GM18505 (cell line): Measurements from ENCODE around the gene NDUFV1.
"Not testable (repeated sequence)": the region's sequence is repeated elsewhere in the genome, so short reads cannot be mapped to it uniquely, and the experiment has no call there.

Experiments used
- ATAC-seq: cut with Tn5 transposase; IDR thresholded peaks from one replicate; pipeline ENCODE4 v1.9.1; 2021; ENCODE audit not compliant: unreplicated experiment
- POLR2A ChIP-seq: IDR thresholded peaks from 4 replicates; pipeline ENCODE4 v1.6.1; 2011; ENCODE audit warnings: borderline replicate concordance; ENCODE audit not compliant: insufficient read depth, insufficient read length; ENCODE audit errors: extremely low read depth

The NDUFV1 gene

GRCh38 chr11:67611704-67612587 is 5.2 kb downstream of the NDUFV1 start:
- TF ChIP-seq POLR2A = no peak
- no peak for ATAC-seq

DNA sequence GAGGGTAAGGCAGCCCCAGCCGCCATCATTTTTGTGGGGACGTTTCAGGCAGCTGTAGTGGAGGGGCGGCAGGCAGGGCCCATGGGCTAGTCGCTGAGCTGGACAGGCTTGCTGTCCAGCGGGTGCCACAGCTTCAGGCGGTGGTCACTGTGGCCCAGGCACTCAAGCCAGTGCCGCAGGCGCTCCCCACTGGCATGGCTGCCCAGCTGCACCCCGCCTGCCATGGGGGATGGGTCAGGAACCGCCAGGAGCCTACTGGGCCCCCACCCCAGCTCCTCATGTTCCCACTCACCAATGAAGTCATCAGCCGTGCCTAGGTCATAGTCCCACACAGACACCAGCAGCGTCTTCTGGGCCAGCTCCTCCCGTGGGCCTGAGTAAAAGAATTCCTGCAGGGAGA is 6.0 kb downstream of the NDUFV1 start:
- ATAC-seq = no peak
- no peak for TF ChIP-seq POLR2A

DNA sequence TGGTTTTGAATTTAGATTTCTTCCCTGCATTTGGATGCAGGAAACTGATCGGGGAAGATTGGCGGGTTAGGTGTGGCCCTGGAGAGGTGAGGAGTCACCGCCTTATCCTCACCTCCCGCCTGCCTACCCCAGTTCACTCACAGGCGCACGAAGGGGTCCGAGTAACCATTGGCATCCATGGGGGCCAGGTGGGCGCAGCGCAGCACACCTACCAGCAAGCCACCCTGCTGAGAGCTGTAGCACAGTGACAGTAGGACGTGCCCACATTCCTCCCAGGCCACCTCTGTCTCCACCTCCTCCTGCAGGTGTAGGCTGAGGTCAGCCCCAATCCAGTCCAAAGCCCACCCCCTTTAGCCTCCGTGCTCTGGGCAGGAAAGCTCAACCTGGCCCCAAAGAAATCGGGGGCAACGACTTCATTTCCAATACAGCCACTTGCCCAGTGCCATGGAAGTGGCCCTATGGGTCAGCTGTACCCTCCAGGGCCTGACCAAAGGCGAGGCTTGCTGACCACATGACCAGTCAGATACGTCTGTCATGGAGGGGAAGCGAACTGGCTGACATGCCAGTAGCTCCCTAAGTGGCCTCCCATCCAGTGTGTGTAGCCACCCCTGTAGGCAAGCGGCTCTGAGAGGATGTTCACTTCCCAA is 6.7 kb downstream of the NDUFV1 start:
- ATAC-seq = peak; percentile 1
- TF ChIP-seq POLR2A = no peak

- peak; percentile 85 for TF ChIP-seq POLR2A
- peak; percentile 65 for ATAC-seq
Observed at GRCh38 chr11:67613960-67614715, 7.4 kb downstream of the NDUFV1 start.

- ATAC-seq = no peak
Observed at GRCh38 chr11:67614730-67615714, 8.3 kb downstream of the NDUFV1 start.

GRCh38 chr11:67615728-67616430 is 9.1 kb downstream of the NDUFV1 start:
- ATAC-seq = no peak
- TF ChIP-seq POLR2A = no peak

More at GRCh38 chr11:67614730-67615714, 8.3 kb downstream of the NDUFV1 start:
- TF ChIP-seq POLR2A = no peak

DNA sequence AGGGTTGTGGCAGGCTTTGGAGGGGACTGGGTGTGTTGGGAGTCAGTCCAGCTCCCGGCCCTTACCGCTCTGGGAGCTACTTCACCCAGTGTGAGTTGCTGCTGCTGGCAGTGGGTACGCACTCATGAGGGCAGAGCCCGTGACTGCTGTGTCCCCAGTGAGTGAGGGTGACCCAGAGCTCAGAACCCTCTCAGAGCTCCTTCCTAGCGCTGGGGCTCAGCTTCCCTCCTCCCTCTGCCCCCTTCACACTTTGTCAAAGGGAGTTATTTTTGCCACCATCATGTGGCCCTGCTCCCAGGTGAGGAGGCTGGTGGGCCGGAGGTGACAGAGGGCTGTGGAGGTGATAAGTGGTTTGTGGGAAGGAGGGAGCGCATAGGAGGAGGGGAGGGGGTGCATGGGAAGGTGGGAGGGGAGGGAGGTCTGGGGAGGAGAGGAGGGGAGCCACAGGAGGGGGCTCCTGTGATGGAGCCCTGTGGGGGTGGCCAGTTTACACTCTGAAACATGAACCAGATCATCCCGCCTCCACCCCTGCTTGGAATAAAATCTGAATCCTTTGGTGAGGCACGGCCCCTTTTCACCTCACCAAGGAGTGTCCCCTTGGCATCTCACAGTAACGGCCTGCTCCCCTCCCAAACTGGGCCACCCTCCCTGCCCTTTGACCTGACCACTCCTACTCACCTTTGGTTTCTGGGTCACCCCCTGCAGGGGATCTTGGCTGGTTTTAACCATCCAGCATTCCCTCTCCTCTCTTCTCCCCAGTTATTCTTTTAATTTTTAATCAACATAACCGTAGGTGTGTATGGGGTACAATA is 9.9 kb downstream of the NDUFV1 start:
- no peak for ATAC-seq
- TF ChIP-seq POLR2A = no peak

GRCh38 chr11:67617243-67617953 is 10.7 kb downstream of the NDUFV1 start:
- no peak for ATAC-seq
- TF ChIP-seq POLR2A = no peak

GRCh38 chr11:67618901-67619659 is 12.3 kb downstream of the NDUFV1 start:
- not testable (repeated sequence) for ATAC-seq

DNA sequence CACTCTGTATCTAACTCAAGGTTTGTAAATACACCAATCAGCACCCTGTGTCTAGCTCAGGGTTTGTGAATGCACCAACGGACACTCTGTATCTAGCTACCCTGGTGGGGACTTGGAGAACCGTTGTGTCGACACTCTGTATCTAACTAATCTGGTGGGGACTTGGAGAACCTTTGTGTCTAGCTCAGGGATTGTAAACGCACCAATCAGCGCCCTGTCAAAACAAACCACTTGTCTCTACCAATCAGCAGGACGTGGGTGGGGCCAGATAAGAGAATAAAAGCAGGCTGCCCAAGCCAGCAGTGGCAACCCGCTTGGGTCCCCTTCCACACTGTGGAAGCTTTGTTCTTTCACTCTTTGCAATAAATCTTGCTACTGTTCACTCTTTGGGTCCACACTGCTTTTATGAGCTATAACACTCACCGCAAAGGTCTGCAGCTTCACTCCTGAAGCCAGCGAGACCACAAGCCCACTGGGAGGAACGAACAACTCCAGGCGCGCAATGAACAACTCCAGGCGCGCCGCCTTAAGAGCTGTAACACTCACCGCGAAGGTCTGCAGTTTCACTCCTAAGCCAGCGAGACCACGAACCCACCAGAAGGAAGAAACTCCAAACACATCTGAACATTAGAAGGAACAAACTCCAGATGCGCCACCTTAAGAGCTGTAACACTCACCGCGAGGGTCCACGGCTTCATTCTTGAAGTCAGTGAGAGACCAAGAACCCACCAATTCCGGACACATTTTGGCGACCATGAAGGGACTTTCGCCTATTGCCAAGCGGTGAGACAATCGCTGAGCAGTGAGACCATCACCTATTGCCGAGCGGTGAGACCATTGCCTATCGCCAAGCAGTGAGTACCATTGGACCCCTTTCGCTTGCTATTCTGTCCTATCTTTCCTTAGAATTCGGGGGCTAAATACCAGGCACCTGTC is 13.2 kb downstream of the NDUFV1 start:
- ATAC-seq = not testable (repeated sequence)

- not testable (repeated sequence) for ATAC-seq
Observed at GRCh38 chr11:67620621-67621020, 13.9 kb downstream of the NDUFV1 start.

DNA sequence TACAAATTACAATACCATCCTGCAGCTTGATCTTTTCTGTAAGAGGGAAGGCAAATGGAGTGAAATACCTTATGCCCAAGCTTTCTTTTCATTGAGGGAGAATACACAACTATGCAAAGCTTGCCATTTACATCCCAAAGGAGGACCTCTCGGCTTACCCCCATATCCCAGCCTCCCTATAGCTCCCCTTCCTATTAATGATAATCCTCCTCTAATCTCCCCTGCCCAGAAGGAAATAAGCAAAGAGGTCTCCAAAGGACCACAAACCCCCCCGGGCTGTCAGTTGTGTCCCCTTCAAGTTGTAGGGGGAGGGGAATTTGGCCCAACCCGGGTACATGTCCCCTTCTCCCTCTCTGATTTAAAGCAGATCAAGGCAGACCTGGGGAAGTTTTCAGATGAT is 15.2 kb downstream of the NDUFV1 start:
- ATAC-seq = not testable (repeated sequence)

- not testable (repeated sequence) for ATAC-seq
Observed at GRCh38 chr11:67622905-67623304, 16.2 kb downstream of the NDUFV1 start.

GRCh38 chr11:67623795-67624194 is 17.1 kb downstream of the NDUFV1 start:
- not testable (repeated sequence) for ATAC-seq
